HepG2 (cell line): Measurements from ENCODE around the gene ADI1. TPM values are rescaled to one million over a fixed set of nuclear protein-coding genes. Genes with fewer than 3 reads are reported as not detected.

ENCODE experiments used
- ATRX ChIP-seq: sonication (generic); formaldehyde crosslinking; IDR thresholded peaks from 2 replicates; pipeline ENCODE4 v1.4.0; 2020; ENCODE audit warnings: missing genetic modification reagents, borderline replicate concordance
- CBFB ChIP-seq: sonication (generic); formaldehyde crosslinking; IDR thresholded peaks from 2 replicates; pipeline ENCODE4 v1.4.0; 2020; ENCODE audit warnings: missing genetic modification reagents
- FIP1L1 ChIP-seq: fragments of 200-400 bp; formaldehyde crosslinking; IDR thresholded peaks from 2 replicates; pipeline ENCODE4 v1.6.1; 2018; ENCODE audit warnings: low read depth, mild to moderate bottlenecking, low read length, moderate library complexity, borderline replicate concordance; ENCODE audit not compliant: insufficient read depth
- GMEB2 ChIP-seq: IDR thresholded peaks from 2 replicates; pipeline ENCODE4 v1.6.1; 2016; ENCODE audit warnings: missing biosample characterization, missing genetic modification reagents, low read depth
- IRF1 ChIP-seq: sonication (generic); formaldehyde crosslinking; IDR thresholded peaks from 2 replicates; pipeline ENCODE4 v1.4.0; 2020; ENCODE audit warnings: low read depth, mild to moderate bottlenecking, missing genetic modification reagents
- KDM4B ChIP-seq: sonication (generic); formaldehyde crosslinking; IDR thresholded peaks from 2 replicates; pipeline ENCODE4 v1.4.0; 2020; ENCODE audit warnings: missing genetic modification reagents
- LBX2 ChIP-seq: sonication (generic); formaldehyde crosslinking; IDR thresholded peaks from 2 replicates; pipeline ENCODE4 v1.5.0; 2020; ENCODE audit warnings: missing genetic modification reagents, mild to moderate bottlenecking, borderline replicate concordance
- NFATC3 ChIP-seq: sonication (generic); formaldehyde crosslinking; IDR thresholded peaks from 2 replicates; pipeline ENCODE4 v1.5.1; 2020; ENCODE audit warnings: mild to moderate bottlenecking, missing genetic modification reagents
- NR3C1 ChIP-seq: sonication (generic); formaldehyde crosslinking; IDR thresholded peaks from 2 replicates; pipeline ENCODE4 v1.4.0; 2020; ENCODE audit warnings: missing genetic modification reagents
- POGK ChIP-seq: sonication (generic); formaldehyde crosslinking; conservative IDR thresholded peaks from 2 replicates; pipeline ENCODE4 v1.8.0; 2022; ENCODE audit warnings: mild to moderate bottlenecking, moderate library complexity, missing genetic modification reagents
- SP2 ChIP-seq: sonication (generic); formaldehyde crosslinking; IDR thresholded peaks from 2 replicates; pipeline ENCODE4 v1.5.1; 2020; ENCODE audit warnings: mild to moderate bottlenecking, missing genetic modification reagents
- ZBTB10 ChIP-seq: sonication (generic); formaldehyde crosslinking; IDR thresholded peaks from 2 replicates; pipeline ENCODE4 v1.4.0; 2020; ENCODE audit warnings: missing genetic modification reagents, borderline replicate concordance
- ZFP36 ChIP-seq: fragments of 150-350 bp; IDR thresholded peaks from 2 replicates; pipeline ENCODE4 v1.6.1; 2018; ENCODE audit warnings: borderline replicate concordance, low read length, low read depth; ENCODE audit not compliant: partially characterized antibody
- ZNF460 ChIP-seq: sonication (generic); formaldehyde crosslinking; IDR thresholded peaks from 2 replicates; pipeline ENCODE4 v1.5.1; 2020; ENCODE audit warnings: missing genetic modification reagents, mild to moderate bottlenecking, borderline replicate concordance
- ZNF503 ChIP-seq: sonication (generic); formaldehyde crosslinking; IDR thresholded peaks from 2 replicates; pipeline ENCODE4 v1.4.0; 2020; ENCODE audit warnings: missing genetic modification reagents
- ZNF547 ChIP-seq: sonication (generic); formaldehyde crosslinking; IDR thresholded peaks from 2 replicates; pipeline ENCODE4 v1.5.1; 2020; ENCODE audit warnings: mild to moderate bottlenecking, missing genetic modification reagents
- ZNF768 ChIP-seq: sonication (generic); formaldehyde crosslinking; IDR thresholded peaks from 2 replicates; pipeline ENCODE4 v1.4.0; 2020; ENCODE audit warnings: missing genetic modification reagents
- ZSCAN22 ChIP-seq: sonication (generic); formaldehyde crosslinking; IDR thresholded peaks from 2 replicates; pipeline ENCODE4 v1.4.0; 2020; ENCODE audit warnings: mild to moderate bottlenecking, missing genetic modification reagents
- polyA plus RNA-seq, 8 experiments: library from polyadenylated mRNA; depleted of rRNA in 3 of 8; stranded (reverse) in 7 of 8; unstranded in 1 of 8; fragments of >200 nt; fragmentation: Illumina TruSeq in 4 of 8; extraction: Trizol in 4 of 8; gene quantifications; 2 replicates each; pipeline versions ENCODE4 v1.2.1 to v1.2.3, GENCODE V29; 2011 to 2016; ENCODE audit warnings: low read depth in 4 of 8, missing spikeins in 1 of 8, mixed read lengths in 1 of 8; ENCODE audit not compliant: insufficient read depth in 1 of 8
- total RNA-seq, 5 experiments: library from RNA; depleted of rRNA; stranded (reverse); fragments of >200 nt; fragmentation: Illumina TruSeq; extraction: Trizol; gene quantifications; 2 replicates each; pipeline ENCODE4 v1.2.3, GENCODE V29; 2016; ENCODE audit warnings: low read depth in 1 of 5

Gene ADI1
- total and polyA plus RNA-seq, 2 of the 13 experiments (the other 11 are each of a cell fraction or from before 2014, with no cell fraction given) = 28.7 to 123 TPM

- no peak for TF ChIP-seq GMEB2 (CRISPR knock-in tag)
- TF ChIP-seq ZNF768 = 0 out of 2 replicates have a peak, but pooled peaks have one; percentile 9
- TF ChIP-seq ZFP36 = no peak
- TF ChIP-seq NFATC3 (CRISPR knock-in tag) = no peak
- no peak for TF ChIP-seq FIP1L1
- no peak for TF ChIP-seq ZSCAN22 (CRISPR knock-in tag)
- TF ChIP-seq ZNF460 = no peak
- no peak for TF ChIP-seq IRF1 (CRISPR knock-in tag)
- no peak for TF ChIP-seq LBX2 (CRISPR knock-in tag)
- TF ChIP-seq NR3C1 (CRISPR knock-in tag) = no peak
- TF ChIP-seq POGK = no peak; the same call in 1 of the 2 replicates
- TF ChIP-seq ZBTB10 = no peak
- TF ChIP-seq CBFB (CRISPR knock-in tag) = peak; percentile 75; the same call in 1 of the 2 replicates
- no peak for TF ChIP-seq ATRX (CRISPR knock-in tag)
- peak; percentile 68 for TF ChIP-seq KDM4B (CRISPR knock-in tag)
- no peak for TF ChIP-seq SP2
- TF ChIP-seq ZNF503 (CRISPR knock-in tag) = peak; percentile 78; the same call in 1 of the 2 replicates
- no peak for TF ChIP-seq ZNF547 (CRISPR knock-in tag)
These were observed 53.4 kb downstream of the ADI1 start (continued) for GRCh38 chr2:3465844-3466481.
